ENCODE results near the gene MPP3. TPM values are rescaled to one million over a fixed set of nuclear protein-coding genes. Genes with fewer than 3 reads are reported as not detected.

The MPP3 gene
- total RNA-seq, 6 experiments from 2014 or later = 5.5 to 6.9 (median 5.9) TPM

GRCh38 chr17:43780135-43780534 lies 52.8 kb downstream of the MPP3 start, which contains the start of gene CFAP97D1:
Gene CFAP97D1 (plus strand): TSS chr17:43780435. CDS start chr17:43780463, 28 bp downstream.
- Mint-ChIP-seq H3K4me3 (peak within 1 kb of the TSS; percentile 83), H3K9me3 (no peaks in the 10 kb centered on the region), H3K27ac (no peak within 1 kb of the TSS; the same call in 1 of the 2 replicates), H3K4me1 (ENCODE audit: low read depth) (peaks cover 33% of the 10 kb centered on the region), H3K36me3 (ENCODE audit: low read depth) (peaks cover 4% of the 10 kb centered on the region; the same call in 1 of the 2 replicates), H3K27me3 (ENCODE audit: insufficient read depth) (peaks cover 35% of the 10 kb centered on the region)
- TF ChIP-seq CTCF (IDR thresholded peaks at IDR 0.05) = no peak
- no peak for DNase-seq

GRCh38 chr17:43779145-43780125 lies 53.5 kb downstream of the MPP3 start:
- DNase-seq = no peak
- H3K9me3 Mint-ChIP-seq = no peaks in the 10 kb centered on the region

GRCh38 chr17:43778337-43779144 lies 54.4 kb downstream of the MPP3 start, which contains the start of gene DUSP3:
Gene DUSP3 (minus strand): TSS chr17:43778977. CDS start chr17:43778924, 53 bp downstream.
- Mint-ChIP-seq H3K4me1 (ENCODE audit: low read depth) (peaks cover 18% of the 10 kb centered on the region), H3K27ac (peak within 1 kb of the TSS; percentile 95), H3K36me3 (ENCODE audit: low read depth) (peaks cover 9% of the 10 kb centered on the region; the same call in 1 of the 2 replicates), H3K27me3 (ENCODE audit: insufficient read depth) (peaks cover 32% of the 10 kb centered on the region), H3K9me3 (no peaks in the 10 kb centered on the region), H3K4me3 (peak within 1 kb of the TSS; percentile 89)
- no peak for TF ChIP-seq CTCF (IDR thresholded peaks at IDR 0.05)
- DNase-seq = peak; percentile 93

More at GRCh38 chr17:43779145-43780125, 53.5 kb downstream of the MPP3 start:
- TF ChIP-seq CTCF (IDR thresholded peaks at IDR 0.05) = peak; percentile 28
- H3K4me1 Mint-ChIP-seq (ENCODE audit: low read depth) = peaks cover 26% of the 10 kb centered on the region
- peaks cover 4% of the 10 kb centered on the region; the same call in 1 of the 2 replicates for H3K36me3 Mint-ChIP-seq (ENCODE audit: low read depth)
- H3K27me3 Mint-ChIP-seq (ENCODE audit: insufficient read depth) = peaks cover 32% of the 10 kb centered on the region
- no peak overlapping the region; the same call in 1 of the 2 replicates for H3K27ac Mint-ChIP-seq
- peak overlapping the region; percentile 83 for H3K4me3 Mint-ChIP-seq

GRCh38 chr17:43774304-43775250 lies 58.4 kb downstream of the MPP3 start:
- peaks cover 10% of the 10 kb centered on the region; the same call in 1 of the 2 replicates for H3K4me1 Mint-ChIP-seq (ENCODE audit: low read depth)
- H3K4me3 Mint-ChIP-seq = no peak overlapping the region
- no peak overlapping the region for H3K27ac Mint-ChIP-seq
- peaks cover 39% of the 10 kb centered on the region for H3K36me3 Mint-ChIP-seq (ENCODE audit: low read depth)
- TF ChIP-seq CTCF (IDR thresholded peaks at IDR 0.05) = no peak
- peaks cover 9% of the 10 kb centered on the region for H3K27me3 Mint-ChIP-seq (ENCODE audit: insufficient read depth)
- DNase-seq = no peak
- no peaks in the 10 kb centered on the region for H3K9me3 Mint-ChIP-seq

All from HFFc6 (cell line).